Measurements from ENCODE around the gene GJB4. TPM values are rescaled to one million over a fixed set of nuclear protein-coding genes. Genes with fewer than 3 reads are reported as not detected.
"Not testable (repeated sequence)": the region's sequence is repeated elsewhere in the genome, so short reads cannot be mapped to it uniquely, and the experiment has no call there.

Gene GJB4
- total RNA-seq, 4 donors from 2014 or later: not detected

GRCh38 chr1:34808051-34808810 is 48.7 kb downstream of the GJB4 start:
- no peaks in the 10 kb centered on the region for H3K4me1 ChIP-seq
- H3K4me3 ChIP-seq: no peak overlapping the region
- no peaks in the 10 kb centered on the region for H3K36me3 ChIP-seq
- H3K27ac ChIP-seq: no peak overlapping the region
- TF ChIP-seq CTCF (IDR thresholded peaks at IDR 0.05): no peak
- no peak for TF ChIP-seq POLR2A (IDR thresholded peaks at IDR 0.05)
- no peaks in the 10 kb centered on the region for H3K27me3 ChIP-seq
- DNase-seq: no peak
- H3K9me3 ChIP-seq: no peaks in the 10 kb centered on the region

DNA sequence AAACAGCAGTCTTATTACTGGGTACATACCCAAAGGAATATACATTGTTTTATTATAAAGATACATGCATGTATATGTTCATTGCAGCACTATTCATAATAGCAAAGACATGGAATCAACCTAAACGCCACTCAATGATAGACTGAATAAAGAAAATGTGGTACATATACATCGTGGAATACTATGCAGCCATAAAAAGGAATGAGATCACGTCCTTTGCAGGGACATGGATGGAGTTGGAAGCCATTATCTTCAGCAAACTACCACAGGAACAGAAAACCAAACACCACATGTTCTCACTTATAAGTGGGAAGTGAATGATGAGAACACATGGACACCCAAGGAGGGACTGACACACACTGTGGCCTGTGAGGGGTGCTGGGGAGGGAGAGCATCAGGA is 51.2 kb downstream of the GJB4 start:
- H3K36me3 ChIP-seq, H3K4me3 ChIP-seq, H3K27ac ChIP-seq, H3K9me3 ChIP-seq, DNase-seq, H3K4me1 ChIP-seq, H3K27me3 ChIP-seq: not testable (repeated sequence)

Other genes with a start within 250 kb of the GJB4 start
- gene GJB5, start 4.7 kb upstream of the GJB4 start, total RNA-seq: not detected
- gene GJB3, start 21.5 kb downstream of the GJB4 start, total RNA-seq: 1 to 10 TPM in 3 of 4 donors, not detected in 1; 1.5 to 1.9 (median 1.7) TPM
- gene GJA4, start 33.3 kb downstream of the GJB4 start, total RNA-seq: 1 to 10 TPM; 2.5 to 6.1 (median 4.3) TPM
- gene SMIM12, start 100.0 kb downstream of the GJB4 start, total RNA-seq: 10 to 100 TPM; 10.7 to 40.3 (median 30.0) TPM
- under 1 TPM in 2 of 4 donors, not detected in 2; 0.53 to 0.83 TPM for gene DLGAP3, start 169.9 kb downstream of the GJB4 start, total RNA-seq
- 10 to 100 TPM in 3 of 4 donors, 1 to 10 TPM in 1; 7.4 to 22.8 (median 14.7) TPM for gene TMEM35B, start 225.6 kb downstream of the GJB4 start, total RNA-seq

Measured in Peyer's patch (tissue), 4 donors.